ENCODE measurements around the gene SPDL1.
"Not testable (repeated sequence)": the region's sequence is repeated elsewhere in the genome, so short reads cannot be mapped to it uniquely, and the experiment has no call there.

The SPDL1 gene

DNA sequence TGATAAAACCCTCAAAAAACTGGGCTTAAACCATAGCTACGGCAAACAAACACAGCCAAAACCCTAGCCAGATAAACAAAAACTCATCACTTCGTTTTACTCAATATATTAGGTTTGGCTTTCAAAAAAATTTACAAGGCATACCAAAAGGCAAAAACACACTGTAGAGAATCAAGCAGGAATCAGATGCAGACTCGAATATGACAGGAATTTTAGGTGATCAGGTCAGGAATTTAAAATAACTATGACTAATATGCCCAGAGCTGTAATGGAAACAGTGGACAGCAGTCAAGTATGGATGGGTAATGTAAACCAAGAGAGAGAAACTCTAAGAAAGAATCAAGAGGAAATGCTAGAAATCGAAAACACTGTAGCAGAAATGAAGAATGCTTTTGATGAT, 27.0 kb downstream of the SPDL1 start:
- TF ChIP-seq, protein P1, sequence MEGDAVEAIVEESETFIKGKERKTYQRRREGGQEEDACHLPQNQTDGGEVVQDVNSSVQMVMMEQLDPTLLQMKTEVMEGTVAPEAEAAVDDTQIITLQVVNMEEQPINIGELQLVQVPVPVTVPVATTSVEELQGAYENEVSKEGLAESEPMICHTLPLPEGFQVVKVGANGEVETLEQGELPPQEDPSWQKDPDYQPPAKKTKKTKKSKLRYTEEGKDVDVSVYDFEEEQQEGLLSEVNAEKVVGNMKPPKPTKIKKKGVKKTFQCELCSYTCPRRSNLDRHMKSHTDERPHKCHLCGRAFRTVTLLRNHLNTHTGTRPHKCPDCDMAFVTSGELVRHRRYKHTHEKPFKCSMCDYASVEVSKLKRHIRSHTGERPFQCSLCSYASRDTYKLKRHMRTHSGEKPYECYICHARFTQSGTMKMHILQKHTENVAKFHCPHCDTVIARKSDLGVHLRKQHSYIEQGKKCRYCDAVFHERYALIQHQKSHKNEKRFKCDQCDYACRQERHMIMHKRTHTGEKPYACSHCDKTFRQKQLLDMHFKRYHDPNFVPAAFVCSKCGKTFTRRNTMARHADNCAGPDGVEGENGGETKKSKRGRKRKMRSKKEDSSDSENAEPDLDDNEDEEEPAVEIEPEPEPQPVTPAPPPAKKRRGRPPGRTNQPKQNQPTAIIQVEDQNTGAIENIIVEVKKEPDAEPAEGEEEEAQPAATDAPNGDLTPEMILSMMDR (IDR thresholded peaks at IDR 0.05; ENCODE audit: low read depth, low read length) = no peak
- Histone ChIP-seq H3K36me3 (no peaks in the 10 kb centered on the region), H3K9me3 (ENCODE audit: severe bottlenecking) (no peaks in the 10 kb centered on the region), H3K27ac (no peak overlapping the region), H3K27me3 (ENCODE audit: insufficient read depth, low read depth, severe bottlenecking) (peaks cover 27% of the 10 kb centered on the region), H3K4me3 (ENCODE audit: low read depth, low read length) (no peak overlapping the region)
- DNase-seq = no peak

DNA sequence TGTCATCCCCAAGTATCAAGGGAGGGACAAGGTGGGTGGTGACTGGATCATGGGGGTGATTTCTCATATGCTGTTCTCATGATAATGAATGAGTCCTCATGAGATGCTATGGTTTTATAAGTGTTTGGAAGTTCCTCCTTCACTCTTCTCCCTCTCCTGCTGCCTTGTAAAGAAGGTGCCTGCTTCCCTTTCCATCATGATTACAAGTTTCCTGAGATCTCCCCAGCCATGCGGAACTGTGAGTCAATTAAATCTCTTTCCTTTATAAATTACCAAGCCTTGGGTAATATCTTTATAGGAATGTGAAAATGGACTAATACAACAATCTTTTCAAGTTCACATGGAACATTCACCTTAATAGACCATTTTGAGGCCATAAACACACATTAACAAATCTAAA, 32.0 kb downstream of the SPDL1 start:
- DNase-seq = no peak
- Histone ChIP-seq H3K4me3 (ENCODE audit: low read depth, low read length) (no peak overlapping the region), H3K27ac (no peak overlapping the region), H3K27me3 (ENCODE audit: insufficient read depth, low read depth, severe bottlenecking) (peaks cover 43% of the 10 kb centered on the region), H3K9me3 (ENCODE audit: severe bottlenecking) (peaks cover 6% of the 10 kb centered on the region), H3K36me3 (no peaks in the 10 kb centered on the region)
- TF ChIP-seq, protein P1 (IDR thresholded peaks at IDR 0.05; ENCODE audit: low read depth, low read length) = no peak

DNA sequence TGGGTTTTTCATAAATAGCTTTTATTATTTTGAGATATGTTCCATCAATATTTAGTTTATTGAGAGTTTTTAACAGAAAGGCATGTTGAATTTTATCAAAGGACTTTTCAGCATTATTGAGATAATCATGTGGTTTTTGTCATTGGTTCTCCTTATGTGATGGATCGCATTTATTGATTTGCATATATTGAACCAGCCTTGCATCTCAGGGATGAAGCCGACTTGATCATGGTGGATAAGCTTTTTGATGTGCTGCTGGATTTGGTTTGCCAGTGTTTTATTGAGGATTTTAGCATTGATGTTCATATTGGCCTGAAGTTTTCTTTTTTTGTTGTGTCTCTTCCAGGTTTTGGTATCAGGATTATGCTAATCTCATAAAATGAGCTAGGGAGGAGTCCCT, 40.7 kb downstream of the SPDL1 start:
- H3K4me3 ChIP-seq (ENCODE audit: low read depth, low read length); DNase-seq; H3K36me3 ChIP-seq; H3K9me3 ChIP-seq (ENCODE audit: severe bottlenecking); H3K27ac ChIP-seq: not testable (repeated sequence)
- peaks cover 32% of the 10 kb centered on the region for H3K27me3 ChIP-seq (ENCODE audit: insufficient read depth, low read depth, severe bottlenecking)

DNA sequence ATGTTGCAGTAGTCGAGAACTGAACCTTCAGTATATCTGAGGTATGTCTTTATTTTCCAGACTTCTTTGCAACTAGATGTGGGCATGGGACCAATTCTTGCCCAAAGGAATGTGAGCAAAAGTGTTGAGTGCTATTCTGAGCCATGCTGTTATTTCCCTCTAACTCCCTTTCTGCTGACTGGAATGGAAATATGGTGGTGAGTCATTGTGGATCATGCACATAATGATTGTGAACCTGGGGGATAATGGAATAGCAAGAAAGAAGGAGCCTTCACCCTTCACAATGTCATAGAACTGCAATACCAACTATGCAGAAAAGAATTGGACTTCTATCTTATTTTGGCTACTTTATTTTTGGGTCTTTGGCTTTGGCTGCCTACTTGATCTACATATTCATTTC, 43.2 kb downstream of the SPDL1 start:
- Histone ChIP-seq H3K27ac (no peak overlapping the region), H3K9me3 (ENCODE audit: severe bottlenecking) (no peaks in the 10 kb centered on the region), H3K4me3 (ENCODE audit: low read depth, low read length) (no peak overlapping the region), H3K36me3 (no peaks in the 10 kb centered on the region), H3K27me3 (ENCODE audit: insufficient read depth, low read depth, severe bottlenecking) (peaks cover 54% of the 10 kb centered on the region)
- TF ChIP-seq, protein P1 (IDR thresholded peaks at IDR 0.05; ENCODE audit: low read depth, low read length) = no peak
- DNase-seq = no peak

DNA sequence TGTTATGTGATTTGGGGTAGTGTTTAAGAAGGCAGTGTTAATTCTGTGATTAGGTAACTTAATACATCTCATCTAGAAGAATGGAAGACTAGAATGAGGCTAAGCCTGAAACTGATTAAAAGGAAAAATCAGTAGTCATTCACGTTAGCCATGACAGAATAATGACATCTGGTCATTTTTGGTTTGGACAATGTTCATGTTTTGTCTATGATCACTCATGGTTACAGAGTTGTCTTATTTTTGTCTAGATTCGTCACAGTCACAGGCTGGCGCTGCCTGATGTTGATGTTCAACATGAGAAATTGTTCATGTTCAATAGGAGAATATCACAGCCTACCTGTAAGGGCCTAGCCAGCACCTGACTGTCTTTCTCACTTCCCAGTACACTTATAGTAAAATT, 44.0 kb downstream of the SPDL1 start:
- no peaks in the 10 kb centered on the region for H3K9me3 ChIP-seq (ENCODE audit: severe bottlenecking)
- no peak for DNase-seq
- TF ChIP-seq, protein P1 (IDR thresholded peaks at IDR 0.05; ENCODE audit: low read depth, low read length) = no peak
- no peak overlapping the region for H3K27ac ChIP-seq
- peaks cover 55% of the 10 kb centered on the region for H3K27me3 ChIP-seq (ENCODE audit: insufficient read depth, low read depth, severe bottlenecking)
- H3K4me3 ChIP-seq (ENCODE audit: low read depth, low read length) = no peak overlapping the region
- H3K36me3 ChIP-seq = no peaks in the 10 kb centered on the region

DNA sequence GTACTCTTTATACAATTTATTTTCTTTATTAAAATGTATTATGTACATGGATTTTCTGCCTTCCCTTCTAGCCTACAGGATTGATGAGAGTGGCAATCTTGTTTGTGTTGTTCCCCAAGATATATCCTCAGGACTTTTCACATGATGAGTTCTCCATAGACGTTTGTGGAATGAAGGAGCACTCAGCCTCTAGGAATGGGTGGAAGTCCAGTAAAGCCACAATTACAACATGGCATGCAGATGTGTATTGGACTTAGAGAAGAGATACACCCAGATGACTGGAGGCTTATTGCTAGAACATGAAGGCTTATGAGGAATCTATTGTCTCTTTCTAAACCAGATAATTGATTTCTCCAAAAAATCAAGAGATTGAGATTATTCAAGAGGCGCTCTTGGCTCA, 45.3 kb downstream of the SPDL1 start:
- no peaks in the 10 kb centered on the region for H3K36me3 ChIP-seq
- no peak for DNase-seq
- no peak overlapping the region for H3K27ac ChIP-seq
- peaks cover 58% of the 10 kb centered on the region for H3K27me3 ChIP-seq (ENCODE audit: insufficient read depth, low read depth, severe bottlenecking)
- no peak overlapping the region for H3K4me3 ChIP-seq (ENCODE audit: low read depth, low read length)
- TF ChIP-seq, protein P1 (IDR thresholded peaks at IDR 0.05; ENCODE audit: low read depth, low read length) = no peak
- no peaks in the 10 kb centered on the region for H3K9me3 ChIP-seq (ENCODE audit: severe bottlenecking)
